Heart left ventricle (tissue), 13 donors: Measurements from ENCODE around the gene RASGRP1.

Source experiments
- POLR2A ChIP-seq, 2 donors: fragments of 450-650 bp; IDR thresholded peaks; one replicate each; pipeline ENCODE4 v1.6.1; 2017; ENCODE audit warnings: antibody characterized with exemption in 2 of 2, mild to moderate bottlenecking in 2 of 2, moderate library complexity in 2 of 2
- TF ChIP-seq, protein P1 (sequence below), 12 donors: fragments of 200-600 bp; sonication (generic) in 4 of 12; IDR thresholded peaks; one replicate each; pipeline versions ENCODE4 v1.5.0 to v1.8.0; 2018 to 2022; ENCODE audit warnings: antibody characterized with exemption in 12 of 12, mild to moderate bottlenecking in 5 of 12
- donor health status: ischemic (EF 13 %, LVEDD 7.1; RV severe dilation, severe dysfunction).
- donor health status: DM: no; HTN: yes; CAD: no.
- donor health status: DM: no; HTN: no; CAD: no.
- donor health status: ischemic (EF 25% LVEDD 6.9; RV normal size, moderate dysfunction).
- donor health status: ischemic (EF 25% LVEDD 5.7; RV mildly dilated, moderate dysfunction).
- donor health status: ischemic (EF 35%, LVEDD 5.7; RV mildly dilated, moderate dysfunction).
- donor health status: nonischemic (EF 11% LVEDD 7.7; RV severe dilation, severe dysfunction).
- donor health status: DM: yes; HTN: yes; CAD: no.
- donor health status: PGD.
- donor health status: ischemic (EF 29% LVEDD 5.4; RV normal size, mild dysfunction).
- donor health status: nonischemic (EF 23%, LVEDD 6.1; RV moderate dilation, normal function).

DNA sequence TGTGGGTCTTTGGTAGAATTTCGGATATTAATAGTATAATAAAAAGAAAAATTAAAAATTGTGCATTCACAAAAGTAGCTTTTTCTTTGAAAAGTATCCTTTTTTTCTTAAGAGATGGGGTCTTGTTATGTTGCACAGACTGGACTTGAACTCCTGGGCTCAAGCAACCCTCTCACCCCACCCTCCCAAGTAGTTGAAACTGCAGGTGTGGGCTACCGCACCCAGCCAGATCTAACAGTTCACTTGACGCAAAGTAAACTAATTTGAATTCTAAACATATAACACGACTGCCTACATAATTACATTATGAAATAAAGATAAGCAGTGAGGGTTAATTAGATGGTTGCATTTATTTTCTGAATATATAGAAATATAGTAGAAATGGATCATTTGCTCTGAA, 99.9 kb downstream of the RASGRP1 start:
- TF ChIP-seq, protein P1, sequence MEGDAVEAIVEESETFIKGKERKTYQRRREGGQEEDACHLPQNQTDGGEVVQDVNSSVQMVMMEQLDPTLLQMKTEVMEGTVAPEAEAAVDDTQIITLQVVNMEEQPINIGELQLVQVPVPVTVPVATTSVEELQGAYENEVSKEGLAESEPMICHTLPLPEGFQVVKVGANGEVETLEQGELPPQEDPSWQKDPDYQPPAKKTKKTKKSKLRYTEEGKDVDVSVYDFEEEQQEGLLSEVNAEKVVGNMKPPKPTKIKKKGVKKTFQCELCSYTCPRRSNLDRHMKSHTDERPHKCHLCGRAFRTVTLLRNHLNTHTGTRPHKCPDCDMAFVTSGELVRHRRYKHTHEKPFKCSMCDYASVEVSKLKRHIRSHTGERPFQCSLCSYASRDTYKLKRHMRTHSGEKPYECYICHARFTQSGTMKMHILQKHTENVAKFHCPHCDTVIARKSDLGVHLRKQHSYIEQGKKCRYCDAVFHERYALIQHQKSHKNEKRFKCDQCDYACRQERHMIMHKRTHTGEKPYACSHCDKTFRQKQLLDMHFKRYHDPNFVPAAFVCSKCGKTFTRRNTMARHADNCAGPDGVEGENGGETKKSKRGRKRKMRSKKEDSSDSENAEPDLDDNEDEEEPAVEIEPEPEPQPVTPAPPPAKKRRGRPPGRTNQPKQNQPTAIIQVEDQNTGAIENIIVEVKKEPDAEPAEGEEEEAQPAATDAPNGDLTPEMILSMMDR (IDR thresholded peaks at IDR 0.05), result no peak
- TF ChIP-seq POLR2A (IDR thresholded peaks at IDR 0.05), result no peak
